GM12878 (cell line): Measurements from ENCODE around the gene SUSD5. TPM values are rescaled to one million over a fixed set of nuclear protein-coding genes. Genes with fewer than 3 reads are reported as not detected.

Source experiments
- ATAC-seq: fragments of 200-7000 bp; cut with Tn5 transposase; 3 replicates; pipeline ENCODE4 v1.9.1; 2020; ENCODE audit warnings: mild to moderate bottlenecking, moderate library complexity
- BruUV-seq: library from RNA; stranded (reverse); fragments of 400-500 nt; replicated peaks from 2 replicates; lab custom pipeline; 2021; lab: Mats Ljungman, UMichigan
- CTCF ChIA-PET: fragments of 300-600 bp; sonication (Branson Sonifier 250); formaldehyde crosslinking; extraction: SDS; loops from one replicate; lab custom pipeline; 2021; ENCODE audit warnings: inconsistent platforms; lab: Yijun Ruan, JAX
- POLR2A ChIA-PET: fragments of 350-600 bp; formaldehyde crosslinking; extraction: SDS; loops from one replicate; lab custom pipeline; 2021; ENCODE audit warnings: inconsistent platforms; lab: Charles Lee
- RAD21 ChIA-PET: fragments of 300-600 bp; sonication (Branson Sonifier 250); formaldehyde crosslinking; loops from one replicate; lab custom pipeline; 2023; ENCODE audit warnings: antibody characterized with exemption; ENCODE audit not compliant: unreplicated experiment; lab: Charles Lee
- SMC1A ChIA-PET: fragments of 300-600 bp; sonication (Branson Sonifier 250); formaldehyde crosslinking; loops from one replicate; lab custom pipeline; 2023; ENCODE audit not compliant: unreplicated experiment, uncharacterized antibody; lab: Charles Lee
- DNase-seq: peaks from one replicate; pipeline ENCODE4 v3.0.0-alpha.2; 2011; ENCODE audit warnings: low read depth, low spot score
- FAIRE-seq: peaks from 3 replicates; lab custom pipeline; 2011; peaks lifted over from hg19 to GRCh38; lab: Jason Lieb, UNC
- H2AFZ ChIP-seq: 2 replicates; pipeline ENCODE4 v1.6.0; 2011; ENCODE audit warnings: low read depth, low read length, control low read depth; ENCODE audit not compliant: control insufficient read depth
- H3K27ac ChIP-seq: 2 replicates; pipeline ENCODE4 v1.5.1; 2011; ENCODE audit warnings: control low read depth; ENCODE audit not compliant: control insufficient read depth, insufficient read depth
- H3K27me3 ChIP-seq, 2 experiments: replicated peaks in 1 of 2; 2 replicates each; pipeline versions ENCODE4 v1.6.0 to v1.6.1; 2011; ENCODE audit warnings: low read length in 1 of 2; ENCODE audit not compliant: control insufficient read depth in 2 of 2, insufficient read depth in 2 of 2
- H3K36me3 ChIP-seq, 2 experiments: 2 replicates each; pipeline ENCODE4 v1.5.1; 2011; ENCODE audit warnings: low read length in 1 of 2; ENCODE audit not compliant: control insufficient read depth in 2 of 2, insufficient read depth in 2 of 2
- H3K4me1 ChIP-seq: 2 replicates; pipeline ENCODE4 v1.6.1; 2011; ENCODE audit warnings: mild to moderate bottlenecking, low read length, moderate library complexity, mixed read lengths; ENCODE audit not compliant: control insufficient read depth, insufficient read depth
- H3K4me2 ChIP-seq: 2 replicates; pipeline ENCODE4 v1.6.0; 2011; ENCODE audit warnings: control low read depth; ENCODE audit not compliant: control insufficient read depth, insufficient read depth
- H3K4me3 ChIP-seq: fragments of 200-600 bp; sonication (generic); 2 replicates; pipeline ENCODE4 v1.5.1; 2016
- H3K79me2 ChIP-seq: 2 replicates; pipeline ENCODE4 v1.6.0; 2011; ENCODE audit warnings: low read length; ENCODE audit not compliant: control insufficient read depth, insufficient read depth
- H3K9ac ChIP-seq: 2 replicates; pipeline ENCODE4 v1.8.0; 2011; ENCODE audit warnings: low read length, control low read depth, mixed read lengths; ENCODE audit not compliant: control insufficient read depth, insufficient read depth
- H3K9me3 ChIP-seq: replicated peaks from 3 replicates; pipeline ENCODE4 v1.5.1; 2011; ENCODE audit warnings: mild to moderate bottlenecking, low read length; ENCODE audit not compliant: control insufficient read depth, insufficient read depth
- H4K20me1 ChIP-seq: 2 replicates; pipeline ENCODE4 v1.6.0; 2011; ENCODE audit not compliant: control insufficient read depth, insufficient read depth
- BCL11A ChIP-seq: IDR thresholded peaks from 2 replicates; pipeline ENCODE4 v1.6.1; 2011; ENCODE audit warnings: low read depth, low read length
- EP300 ChIP-seq, 2 experiments: fragments of 150-350 bp in 1 of 2; IDR thresholded peaks; 2 replicates each; pipeline ENCODE4 v1.6.1; 2011 to 2012; ENCODE audit warnings: low read depth in 2 of 2, low read length in 2 of 2, borderline replicate concordance in 1 of 2, improper control_type of control experiment in 1 of 2, inconsistent platforms in 1 of 2; ENCODE audit not compliant: control insufficient read depth in 1 of 2
- EZH2 ChIP-seq: IDR thresholded peaks from 2 replicates; pipeline ENCODE4 v1.6.1; 2012; ENCODE audit warnings: low read depth, mild to moderate bottlenecking, control low read depth, inconsistent platforms, low read length, borderline replicate concordance; ENCODE audit not compliant: control insufficient read depth
- FOXK2 ChIP-seq: fragments of 450-650 bp; IDR thresholded peaks from 2 replicates; pipeline ENCODE4 v1.6.1; 2017; ENCODE audit warnings: mild to moderate bottlenecking, moderate library complexity
- MXI1 ChIP-seq: fragments of 150-350 bp; IDR thresholded peaks from 2 replicates; pipeline ENCODE4 v1.6.1; 2011; ENCODE audit warnings: low read depth, mild to moderate bottlenecking, inconsistent platforms, low read length, improper control_type of control experiment
- SIN3A ChIP-seq: IDR thresholded peaks from 2 replicates; pipeline ENCODE4 v1.6.1; 2012; ENCODE audit warnings: low read depth, low read length, improper control_type of control experiment
- SMAD1 ChIP-seq: fragments of 450-650 bp; IDR thresholded peaks from 2 replicates; pipeline ENCODE4 v1.6.1; 2018; ENCODE audit warnings: mild to moderate bottlenecking, low read depth; ENCODE audit not compliant: partially characterized antibody
- SMAD5 ChIP-seq: IDR thresholded peaks from 2 replicates; pipeline ENCODE4 v1.6.1; 2016; ENCODE audit warnings: antibody characterized with exemption, low read depth
- WGBS: methylation state at CpG from one replicate; pipeline ENCODE4 v1.1.6; 2016; ENCODE audit warnings: low lambda C conversion rate; ENCODE audit not compliant: insufficient replicate concordance, insufficient coverage; ENCODE audit errors: missing lambda C conversion rate; 5-methylcytosine and 5-hydroxymethylcytosine counted together
- in situ Hi-C: fragments of 300-500 bp; cut with MboI; formaldehyde crosslinking; loops from 9 replicates; pipeline ENCODE4 v1.14.3; 2018; ENCODE audit warnings: mixed read lengths
- intact Hi-C: fragments of 100-400 bp; cut with micrococcal nuclease; formaldehyde crosslinking; loops from one replicate; pipeline ENCODE4 v1.14.2; 2022; ENCODE audit not compliant: unreplicated experiment
- polyA plus RNA-seq, 11 experiments: library from polyadenylated mRNA; depleted of rRNA in 4 of 11; unstranded in 6 of 11; stranded (reverse) in 5 of 11; fragments of >200 nt; fragmentation: Nextera tagmentation in 4 of 11; fragmentation: Illumina TruSeq in 1 of 11; extraction: Ambion mirVana in 4 of 11; extraction: Trizol in 1 of 11; gene quantifications; 1 replicate in 1 of 11; 2 replicates in 10 of 11; pipeline versions ENCODE4 v1.2.1 to v1.2.3, GENCODE V29; 2011 to 2016; ENCODE audit warnings: inconsistent platforms in 2 of 11, missing spikeins in 2 of 11, low read depth in 1 of 11
- total RNA-seq, 4 experiments: library from RNA; depleted of rRNA in 3 of 4; stranded (reverse); fragments of >200 nt in 3 of 4; fragmentation: Illumina TruSeq in 1 of 4; extraction: Trizol in 1 of 4; gene quantifications; 2 replicates each; pipeline versions ENCODE4 v1.2.1 to v1.2.3, GENCODE V29; 2013 to 2021
- TF ChIP-seq, protein P1 (sequence below): fragments of 450-650 bp; conservative IDR thresholded peaks from 2 replicates; pipeline ENCODE4 v1.6.1; 2017; ENCODE audit warnings: mild to moderate bottlenecking, moderate library complexity
- TF ChIP-seq, protein P2 (sequence below): fragments of 450-650 bp; IDR thresholded peaks from 2 replicates; pipeline ENCODE4 v1.6.1; 2017; ENCODE audit warnings: mild to moderate bottlenecking

The SUSD5 gene
- total and polyA plus RNA-seq, 10 of the 15 experiments (the other 5 are each of a cell fraction or from before 2014, with no cell fraction given) = 0.01 to 0.05 (median 0.03) TPM; not detected in 4

DNA sequence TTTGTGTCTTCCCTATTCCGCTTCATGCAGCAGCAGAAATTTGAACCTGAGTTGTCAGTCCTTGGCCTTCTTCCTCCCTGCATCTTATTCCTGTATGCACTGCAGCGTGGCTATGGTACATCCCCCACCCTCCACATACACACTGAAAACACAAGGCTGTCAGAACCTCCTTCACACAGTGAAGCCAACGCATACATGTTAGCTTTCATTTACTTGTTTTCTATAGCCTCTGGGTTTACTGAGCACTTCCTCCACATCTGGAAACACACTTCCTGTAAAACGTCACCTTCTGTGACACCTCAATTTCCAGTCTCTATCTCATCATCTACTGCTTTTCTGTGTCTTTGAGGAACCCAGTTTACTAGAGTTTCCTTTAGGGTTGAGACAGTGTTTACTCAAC lies 47.0 kb downstream of the SUSD5 start:
- H3K27me3 ChIP-seq = no peaks in the 10 kb centered on the region
- no peak overlapping the region for H3K27ac ChIP-seq
- POLR2A ChIA-PET = no interaction called here
- H3K36me3 ChIP-seq = no peaks in the 10 kb centered on the region
- BruUV-seq = no TSS peak
- RAD21 ChIA-PET = no interaction called here
- DNase-seq (no peak), ATAC-seq (no peak; the same call in 2 of the 3 replicates), FAIRE-seq (no peak)
- 38% methylated on average over 4 of the region's 4 CpGs for WGBS
- TF ChIP-seq SIN3A = no peak
- TF ChIP-seq FOXK2 = no peak
- TF ChIP-seq, protein P1, sequence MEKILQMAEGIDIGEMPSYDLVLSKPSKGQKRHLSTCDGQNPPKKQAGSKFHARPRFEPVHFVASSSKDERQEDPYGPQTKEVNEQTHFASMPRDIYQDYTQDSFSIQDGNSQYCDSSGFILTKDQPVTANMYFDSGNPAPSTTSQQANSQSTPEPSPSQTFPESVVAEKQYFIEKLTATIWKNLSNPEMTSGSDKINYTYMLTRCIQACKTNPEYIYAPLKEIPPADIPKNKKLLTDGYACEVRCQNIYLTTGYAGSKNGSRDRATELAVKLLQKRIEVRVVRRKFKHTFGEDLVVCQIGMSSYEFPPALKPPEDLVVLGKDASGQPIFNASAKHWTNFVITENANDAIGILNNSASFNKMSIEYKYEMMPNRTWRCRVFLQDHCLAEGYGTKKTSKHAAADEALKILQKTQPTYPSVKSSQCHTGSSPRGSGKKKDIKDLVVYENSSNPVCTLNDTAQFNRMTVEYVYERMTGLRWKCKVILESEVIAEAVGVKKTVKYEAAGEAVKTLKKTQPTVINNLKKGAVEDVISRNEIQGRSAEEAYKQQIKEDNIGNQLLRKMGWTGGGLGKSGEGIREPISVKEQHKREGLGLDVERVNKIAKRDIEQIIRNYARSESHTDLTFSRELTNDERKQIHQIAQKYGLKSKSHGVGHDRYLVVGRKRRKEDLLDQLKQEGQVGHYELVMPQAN = no peak
- no peak for TF ChIP-seq EZH2
- TF ChIP-seq MXI1 = no peak
- TF ChIP-seq, protein P2, sequence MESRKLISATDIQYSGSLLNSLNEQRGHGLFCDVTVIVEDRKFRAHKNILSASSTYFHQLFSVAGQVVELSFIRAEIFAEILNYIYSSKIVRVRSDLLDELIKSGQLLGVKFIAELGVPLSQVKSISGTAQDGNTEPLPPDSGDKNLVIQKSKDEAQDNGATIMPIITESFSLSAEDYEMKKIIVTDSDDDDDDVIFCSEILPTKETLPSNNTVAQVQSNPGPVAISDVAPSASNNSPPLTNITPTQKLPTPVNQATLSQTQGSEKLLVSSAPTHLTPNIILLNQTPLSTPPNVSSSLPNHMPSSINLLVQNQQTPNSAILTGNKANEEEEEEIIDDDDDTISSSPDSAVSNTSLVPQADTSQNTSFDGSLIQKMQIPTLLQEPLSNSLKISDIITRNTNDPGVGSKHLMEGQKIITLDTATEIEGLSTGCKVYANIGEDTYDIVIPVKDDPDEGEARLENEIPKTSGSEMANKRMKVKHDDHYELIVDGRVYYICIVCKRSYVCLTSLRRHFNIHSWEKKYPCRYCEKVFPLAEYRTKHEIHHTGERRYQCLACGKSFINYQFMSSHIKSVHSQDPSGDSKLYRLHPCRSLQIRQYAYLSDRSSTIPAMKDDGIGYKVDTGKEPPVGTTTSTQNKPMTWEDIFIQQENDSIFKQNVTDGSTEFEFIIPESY = no peak
- no peak for TF ChIP-seq SMAD1
- TF ChIP-seq SMAD5 = no peak
- no peak for TF ChIP-seq EP300 (IDR thresholded peaks at IDR 0.05; ENCODE audit: borderline replicate concordance in 1 of 2, control insufficient read depth in 1 of 2, low read depth in 2 of 2, low read length in 2 of 2)
- no peak for TF ChIP-seq BCL11A
- SMC1A ChIA-PET = interaction anchor here (0.6 kb wide), 1 partner anchor 699 kb away, joined by 3 read pairs; no protein-coding TSS in a partner anchor
- H4K20me1 ChIP-seq = no peaks in the 10 kb centered on the region
- H3K9ac ChIP-seq = no peak overlapping the region
- no peak overlapping the region for H3K4me2 ChIP-seq
- CTCF ChIA-PET = no interaction called here
- H3K4me1 ChIP-seq = no peaks in the 10 kb centered on the region
- H3K79me2 ChIP-seq = no peaks in the 10 kb centered on the region
- H3K9me3 ChIP-seq = no peaks in the 10 kb centered on the region
- in situ Hi-C loops (no loop called here), intact Hi-C loops (no loop called here)
- H2AFZ ChIP-seq = no peak overlapping the region
- no peak overlapping the region for H3K4me3 ChIP-seq
